Activated T-helper 1 cell treated with anti-CD3 and anti-CD28 coated beads, Interleukin-2, amount 50 U/mL, for 16 hours (primary cell): ENCODE data around the gene PLAU.

ENCODE experiments used
- DNase-seq, 2 donors: peaks; one replicate each; pipeline ENCODE4 v3.0.0-alpha.2; 2020; ENCODE audit warnings: low read depth in 1 of 2, low spot score in 1 of 2

Gene PLAU

GRCh38 chr10:73910764-73911552 lies at the start of gene PLAU:
TSS of gene PLAU (plus strand) at chr10:73911132. CDS start at chr10:73911556, 424 bp downstream.
- DNase-seq = no peak

GRCh38 chr10:73862011-73862410 lies 48.9 kb upstream of the PLAU start:
- no peak for DNase-seq

GRCh38 chr10:73863039-73863817 lies 47.7 kb upstream of the PLAU start:
- no peak for DNase-seq

- no peak for DNase-seq
Measured at GRCh38 chr10:73864229-73864628, 46.7 kb upstream of the PLAU start.

- no peak for DNase-seq
Measured at GRCh38 chr10:73865107-73865458, 45.8 kb upstream of the PLAU start.

GRCh38 chr10:73865459-73866442 lies 45.2 kb upstream of the PLAU start:
- no peak for DNase-seq

- DNase-seq = no peak
Measured at GRCh38 chr10:73866621-73867020, 44.3 kb upstream of the PLAU start.

GRCh38 chr10:73867126-73867807 lies 43.7 kb upstream of the PLAU start:
- DNase-seq = no peak

- no peak for DNase-seq
Measured at GRCh38 chr10:73867871-73868631, 42.9 kb upstream of the PLAU start.

GRCh38 chr10:73868655-73869195 lies 42.2 kb upstream of the PLAU start:
- no peak for DNase-seq

- DNase-seq = no peak
Measured at GRCh38 chr10:73871295-73872189, 39.4 kb upstream of the PLAU start.

GRCh38 chr10:73872190-73872710 lies 38.7 kb upstream of the PLAU start:
- no peak for DNase-seq

- no peak for DNase-seq
Measured at GRCh38 chr10:73873142-73873837, 37.6 kb upstream of the PLAU start.

GRCh38 chr10:73873838-73874215 lies 37.1 kb upstream of the PLAU start:
- DNase-seq = no peak

- DNase-seq = peak; percentile 57 to 73
Measured at GRCh38 chr10:73874267-73875138, 36.4 kb upstream of the PLAU start, which contains the start of gene CAMK2G. TSS of gene CAMK2G (minus strand) at chr10:73874555. CDS start at chr10:73874461, 94 bp downstream.

GRCh38 chr10:73875139-73875475 lies 35.8 kb upstream of the PLAU start:
- DNase-seq = no peak

GRCh38 chr10:73876157-73876556 lies 34.8 kb upstream of the PLAU start:
- DNase-seq = no peak
